HepG2 (cell line): ENCODE data around the gene KRT16. TPM values are rescaled to one million over a fixed set of nuclear protein-coding genes. Genes with fewer than 3 reads are reported as not detected.

Source experiments
- ATF7 ChIP-seq, 2 experiments: fragments of 450-650 bp in 1 of 2; sonication (generic) in 1 of 2; formaldehyde crosslinking in 1 of 2; IDR thresholded peaks; 2 replicates each; pipeline versions ENCODE4 v1.4.0 to v1.6.1; 2016 to 2020; ENCODE audit warnings: antibody characterized with exemption in 1 of 2, mild to moderate bottlenecking in 1 of 2, missing genetic modification reagents in 1 of 2
- KIAA2018 ChIP-seq: sonication (generic); formaldehyde crosslinking; IDR thresholded peaks from 2 replicates; pipeline ENCODE4 v1.5.0; 2020; ENCODE audit warnings: mild to moderate bottlenecking, missing genetic modification reagents, borderline replicate concordance
- MAFG ChIP-seq: sonication (generic); formaldehyde crosslinking; IDR thresholded peaks from 2 replicates; pipeline ENCODE4 v1.5.1; 2020; ENCODE audit warnings: mild to moderate bottlenecking, missing genetic modification reagents
- MXI1 ChIP-seq: IDR thresholded peaks from 3 replicates; pipeline ENCODE4 v1.6.1; 2012; ENCODE audit warnings: low read depth, low read length, inconsistent platforms, borderline replicate concordance
- NBN ChIP-seq: fragments of 450-650 bp; conservative IDR thresholded peaks from 2 replicates; pipeline ENCODE4 v1.6.1; 2017
- PHF8 ChIP-seq: sonication (generic); formaldehyde crosslinking; IDR thresholded peaks from 2 replicates; pipeline ENCODE4 v1.5.0; 2020; ENCODE audit warnings: missing genetic modification reagents
- RFXANK ChIP-seq: IDR thresholded peaks from 2 replicates; pipeline ENCODE4 v1.6.1; 2016
- TAF1 ChIP-seq: sonication (generic); formaldehyde crosslinking; IDR thresholded peaks from 2 replicates; pipeline ENCODE4 v1.4.0; 2020; ENCODE audit warnings: missing genetic modification reagents
- TOE1 ChIP-seq: sonication (generic); formaldehyde crosslinking; IDR thresholded peaks from 2 replicates; pipeline ENCODE4 v1.4.0; 2020; ENCODE audit warnings: mild to moderate bottlenecking, missing genetic modification reagents
- ZBTB43 ChIP-seq: sonication (generic); formaldehyde crosslinking; conservative IDR thresholded peaks from 2 replicates; pipeline ENCODE4 v1.4.0; 2020; ENCODE audit warnings: missing genetic modification reagents
- ZBTB7B ChIP-seq: sonication (generic); formaldehyde crosslinking; IDR thresholded peaks from 2 replicates; pipeline ENCODE4 v1.4.0; 2020; ENCODE audit warnings: missing genetic modification reagents
- ZNF326 ChIP-seq: sonication (generic); formaldehyde crosslinking; IDR thresholded peaks from 2 replicates; pipeline ENCODE4 v1.4.0; 2020; ENCODE audit warnings: missing genetic modification reagents, borderline replicate concordance
- ZNF329 ChIP-seq: sonication (generic); formaldehyde crosslinking; IDR thresholded peaks from 2 replicates; pipeline ENCODE4 v1.9.0; 2021; ENCODE audit warnings: low read depth, mild to moderate bottlenecking, missing genetic modification reagents
- ZNF484 ChIP-seq: sonication (generic); formaldehyde crosslinking; IDR thresholded peaks from 2 replicates; pipeline ENCODE4 v1.5.1; 2020; ENCODE audit warnings: mild to moderate bottlenecking, low read depth, missing genetic modification reagents, borderline replicate concordance
- ZNF569 ChIP-seq: sonication (generic); formaldehyde crosslinking; IDR thresholded peaks from 2 replicates; pipeline ENCODE4 v1.5.0; 2020; ENCODE audit warnings: mild to moderate bottlenecking, missing genetic modification reagents, moderate library complexity, borderline replicate concordance
- ZNF619 ChIP-seq: sonication (generic); formaldehyde crosslinking; IDR thresholded peaks from 2 replicates; pipeline ENCODE4 v1.4.0; 2020; ENCODE audit warnings: mild to moderate bottlenecking, missing genetic modification reagents
- ZNF740 ChIP-seq: sonication (generic); formaldehyde crosslinking; IDR thresholded peaks from 2 replicates; pipeline ENCODE4 v1.4.0; 2020; ENCODE audit warnings: missing genetic modification reagents
- ZNF784 ChIP-seq: sonication (generic); formaldehyde crosslinking; IDR thresholded peaks from 2 replicates; pipeline ENCODE4 v1.5.1; 2020; ENCODE audit warnings: missing genetic modification reagents, mild to moderate bottlenecking, borderline replicate concordance
- polyA plus RNA-seq, 8 experiments: library from polyadenylated mRNA; depleted of rRNA in 3 of 8; stranded (reverse) in 7 of 8; unstranded in 1 of 8; fragments of >200 nt; fragmentation: Illumina TruSeq in 4 of 8; extraction: Trizol in 4 of 8; gene quantifications; 2 replicates each; pipeline versions ENCODE4 v1.2.1 to v1.2.3, GENCODE V29; 2011 to 2016; ENCODE audit warnings: low read depth in 4 of 8, missing spikeins in 1 of 8, mixed read lengths in 1 of 8; ENCODE audit not compliant: insufficient read depth in 1 of 8
- total RNA-seq, 5 experiments: library from RNA; depleted of rRNA; stranded (reverse); fragments of >200 nt; fragmentation: Illumina TruSeq; extraction: Trizol; gene quantifications; 2 replicates each; pipeline ENCODE4 v1.2.3, GENCODE V29; 2016; ENCODE audit warnings: low read depth in 1 of 5

Gene KRT16
- total and polyA plus RNA-seq, 2 of the 13 experiments (the other 11 are each of a cell fraction or from before 2014, with no cell fraction given), result not detected

GRCh38 chr17:41648411-41649195 lies 36.0 kb upstream of the KRT16 start (continued):
- TF ChIP-seq KIAA2018 (CRISPR knock-in tag) (no peak), RFXANK (no peak), PHF8 (peak; percentile 39; the same call in 1 of the 2 replicates), ZNF619 (peak; percentile 59; the same call in 1 of the 2 replicates), MXI1 (0 out of 3 replicates have a peak, but pooled peaks have one; percentile 18), ATF7 (IDR thresholded peaks at IDR 0.05) (no peak), ATF7 (CRISPR knock-in tag; IDR thresholded peaks at IDR 0.05) (no peak), ZBTB43 (CRISPR knock-in tag) (peak; percentile 57; the same call in 1 of the 2 replicates), ZNF484 (CRISPR knock-in tag) (no peak), TAF1 (CRISPR knock-in tag) (peak; percentile 15; the same call in 1 of the 2 replicates), ZNF326 (CRISPR knock-in tag) (no peak), ZNF329 (no peak), ZNF784 (CRISPR knock-in tag) (peak; percentile 74), ZNF740 (CRISPR knock-in tag) (no peak), ZBTB7B (CRISPR knock-in tag) (peak; percentile 85), ZNF569 (CRISPR knock-in tag) (no peak), NBN (no peak), TOE1 (CRISPR knock-in tag) (no peak), MAFG (CRISPR knock-in tag) (0 out of 2 replicates have a peak, but pooled peaks have one; percentile 28)
